Retina (tissue), 1 donor: Measurements from ENCODE around the gene NAT10.

Experiments used
- DNase-seq: peaks from one replicate; pipeline ENCODE4 v3.0.0-alpha.2; 2016

Gene NAT10

GRCh38 chr11:34150494-34151151 lies 45.2 kb downstream of the NAT10 start:
- DNase-seq: no peak

DNA sequence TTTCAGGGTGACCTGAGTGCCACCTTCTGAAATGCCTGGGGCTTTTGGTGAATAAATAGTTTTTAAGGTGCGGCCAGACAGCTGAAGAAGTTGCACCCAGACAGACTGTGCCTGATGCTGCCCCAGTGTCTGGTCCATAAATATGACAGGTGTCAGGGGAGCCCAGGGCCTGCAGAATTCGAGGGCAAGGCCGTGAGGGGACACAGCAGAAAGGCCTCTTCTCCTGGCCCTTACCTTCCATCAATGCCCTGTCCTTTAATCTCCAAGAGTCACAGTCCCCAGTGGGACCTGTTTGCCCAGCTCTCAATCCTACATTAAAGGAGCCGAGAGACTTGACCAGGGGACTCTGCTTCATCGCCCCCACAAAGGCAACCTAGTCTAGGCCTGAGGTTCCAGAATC lies 45.7 kb downstream of the NAT10 start:
- no peak for DNase-seq

- DNase-seq: no peak
These were observed 46.8 kb downstream of the NAT10 start for GRCh38 chr11:34151916-34152845.

DNA sequence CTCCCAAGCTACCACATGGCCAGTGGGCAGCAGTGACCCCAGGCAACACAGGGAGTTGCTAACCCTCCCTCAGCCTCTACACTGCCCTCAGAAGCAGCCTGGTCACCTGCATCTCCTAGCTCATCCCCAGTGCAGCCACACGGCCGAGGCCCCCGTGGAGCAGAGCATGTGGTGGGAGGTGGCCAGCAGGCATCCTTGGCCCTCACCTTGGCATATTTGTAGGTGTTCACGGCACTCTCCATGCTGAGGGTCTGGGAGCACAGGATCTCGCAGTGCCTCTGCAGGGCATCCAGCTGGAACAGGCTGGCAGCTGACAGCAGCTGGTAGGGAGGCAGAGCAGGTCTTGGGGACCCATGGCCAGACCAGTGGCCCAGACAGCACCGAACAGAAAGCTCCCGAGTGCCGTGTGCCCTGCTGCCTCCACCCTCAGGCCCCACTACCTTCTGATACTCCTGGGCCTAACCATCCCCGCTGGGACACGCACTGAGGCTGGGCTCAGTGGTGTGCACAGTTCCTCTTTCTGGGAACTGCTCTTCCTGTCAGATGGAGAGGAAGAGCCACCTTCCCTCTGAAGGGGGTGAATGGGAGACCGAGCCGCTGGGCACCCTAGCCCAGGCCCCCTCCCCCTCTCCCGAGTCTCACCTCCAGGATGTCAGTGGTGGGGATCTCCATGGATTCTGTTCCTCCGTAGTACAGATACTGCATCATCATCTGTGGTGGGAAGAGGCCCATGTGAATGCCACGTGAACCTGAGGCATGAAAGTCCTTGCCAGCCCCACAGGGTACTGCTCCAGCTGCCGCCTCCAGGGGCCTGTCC lies 48.8 kb downstream of the NAT10 start:
- no peak for DNase-seq

GRCh38 chr11:34155057-34155756 lies 49.8 kb downstream of the NAT10 start:
- no peak for DNase-seq

DNA sequence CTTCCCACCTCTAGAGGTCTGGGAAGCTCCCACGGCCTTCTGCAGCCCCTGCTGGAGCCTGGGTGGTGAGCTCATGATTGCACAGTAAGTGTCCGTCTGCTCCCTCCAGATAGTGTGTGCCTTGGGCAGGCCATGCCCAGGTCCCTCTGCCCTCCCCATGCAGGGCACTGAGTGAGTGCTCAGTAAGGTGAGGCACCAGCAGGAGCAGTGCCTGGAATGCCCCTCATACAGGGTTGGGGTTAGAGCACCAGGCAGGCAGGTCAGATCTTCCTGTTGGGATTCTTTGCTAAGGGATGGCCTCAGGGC lies 50.3 kb downstream of the NAT10 start:
- no peak for DNase-seq

DNA sequence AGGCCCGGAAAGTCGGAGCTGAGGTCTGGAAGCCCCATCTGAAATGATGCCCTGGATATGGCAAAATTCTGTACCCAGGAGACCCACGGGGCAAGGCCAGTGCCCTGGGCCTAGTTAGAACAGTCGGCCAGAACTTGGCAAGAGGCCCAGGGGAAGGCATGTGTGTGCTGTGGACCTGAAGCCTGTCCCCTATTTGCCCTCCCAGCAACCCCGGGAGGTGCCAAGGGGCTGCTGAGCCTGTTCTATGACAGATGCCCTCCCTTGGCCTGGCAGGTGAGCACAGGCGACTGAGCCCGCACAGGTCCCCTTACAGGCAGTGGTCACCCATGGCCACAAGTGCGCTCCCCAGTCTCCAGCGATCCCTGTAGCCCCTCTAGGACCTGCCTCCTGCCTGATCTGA lies 51.7 kb downstream of the NAT10 start:
- no peak for DNase-seq

GRCh38 chr11:34158661-34159060 lies 53.2 kb downstream of the NAT10 start:
- no peak for DNase-seq

DNA sequence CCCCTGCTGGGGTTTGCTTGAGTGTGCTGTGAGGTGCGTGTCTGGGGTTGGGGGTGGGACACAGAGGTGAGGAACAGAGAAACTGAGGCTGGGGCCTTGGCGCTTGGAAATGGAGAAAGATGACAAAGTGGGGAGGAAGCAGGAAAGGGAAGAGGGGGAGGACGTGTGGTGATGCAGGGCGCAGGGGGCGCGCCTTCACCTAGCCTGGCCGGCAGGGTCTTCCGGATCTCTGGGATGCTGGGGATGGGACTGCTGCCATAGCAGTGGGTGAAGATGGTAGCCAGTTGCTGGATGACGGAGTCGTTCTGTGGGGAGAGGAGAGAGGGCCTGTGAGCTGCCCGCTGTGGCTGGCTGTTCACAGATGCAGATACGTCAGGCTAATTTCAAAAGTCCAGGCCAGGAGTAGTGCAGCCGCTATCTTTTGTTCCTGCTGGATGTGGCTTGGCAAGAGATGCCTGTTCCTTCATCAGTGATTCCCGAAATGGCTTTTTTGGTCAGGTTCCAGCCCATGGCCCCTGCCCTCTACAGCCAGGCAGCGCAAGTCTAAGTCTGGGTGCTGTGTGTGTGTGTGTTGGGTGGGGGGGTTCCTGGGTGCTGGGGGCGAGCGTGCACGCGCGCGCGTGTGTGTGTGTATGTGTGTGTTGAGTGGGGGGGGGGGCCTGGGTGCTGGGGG lies 54.8 kb downstream of the NAT10 start:
- no peak for DNase-seq

- no peak for DNase-seq
These were observed 55.4 kb downstream of the NAT10 start for GRCh38 chr11:34160791-34161190.

DNA sequence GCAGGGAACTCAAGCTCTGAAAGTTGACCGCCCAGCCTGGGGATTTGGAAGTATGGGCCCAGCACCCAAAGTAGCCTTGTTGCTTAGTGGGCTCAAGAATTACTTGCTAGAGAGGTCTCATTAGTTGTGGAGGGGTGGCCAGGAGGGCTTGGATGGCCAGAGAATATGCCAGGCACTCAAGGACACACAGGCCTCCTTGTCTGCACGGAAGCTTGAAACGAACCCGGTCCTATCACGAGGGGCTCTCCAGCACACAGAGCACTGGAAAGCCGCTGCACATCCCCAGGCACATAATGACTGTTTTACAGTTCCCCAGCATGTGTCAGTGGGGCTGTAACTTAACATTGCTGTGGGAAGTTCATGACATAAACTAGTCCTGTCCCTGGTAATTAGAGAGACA lies 55.9 kb downstream of the NAT10 start:
- no peak for DNase-seq

GRCh38 chr11:34161812-34162492 lies 56.5 kb downstream of the NAT10 start:
- no peak for DNase-seq

DNA sequence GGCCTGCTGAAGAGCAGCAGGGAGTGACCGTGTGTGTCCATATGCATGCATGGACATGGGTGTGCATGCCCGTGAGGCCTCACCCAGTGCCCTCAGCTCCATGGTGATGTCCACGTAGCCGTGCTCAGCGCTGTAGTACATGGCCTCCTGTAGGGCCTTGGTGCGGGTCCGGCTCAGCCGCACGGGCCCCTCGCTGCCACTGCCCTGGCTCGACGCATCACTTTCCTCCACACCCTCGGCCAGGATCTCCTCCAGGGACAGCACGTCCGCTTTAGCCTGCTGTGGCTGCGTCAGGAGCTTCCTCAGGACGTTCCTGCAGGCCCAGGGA lies 57.0 kb downstream of the NAT10 start:
- no peak for DNase-seq

GRCh38 chr11:34162856-34163255 lies 57.4 kb downstream of the NAT10 start:
- no peak for DNase-seq

- DNase-seq: no peak
These were observed 59.7 kb downstream of the NAT10 start for GRCh38 chr11:34165121-34165520.

DNA sequence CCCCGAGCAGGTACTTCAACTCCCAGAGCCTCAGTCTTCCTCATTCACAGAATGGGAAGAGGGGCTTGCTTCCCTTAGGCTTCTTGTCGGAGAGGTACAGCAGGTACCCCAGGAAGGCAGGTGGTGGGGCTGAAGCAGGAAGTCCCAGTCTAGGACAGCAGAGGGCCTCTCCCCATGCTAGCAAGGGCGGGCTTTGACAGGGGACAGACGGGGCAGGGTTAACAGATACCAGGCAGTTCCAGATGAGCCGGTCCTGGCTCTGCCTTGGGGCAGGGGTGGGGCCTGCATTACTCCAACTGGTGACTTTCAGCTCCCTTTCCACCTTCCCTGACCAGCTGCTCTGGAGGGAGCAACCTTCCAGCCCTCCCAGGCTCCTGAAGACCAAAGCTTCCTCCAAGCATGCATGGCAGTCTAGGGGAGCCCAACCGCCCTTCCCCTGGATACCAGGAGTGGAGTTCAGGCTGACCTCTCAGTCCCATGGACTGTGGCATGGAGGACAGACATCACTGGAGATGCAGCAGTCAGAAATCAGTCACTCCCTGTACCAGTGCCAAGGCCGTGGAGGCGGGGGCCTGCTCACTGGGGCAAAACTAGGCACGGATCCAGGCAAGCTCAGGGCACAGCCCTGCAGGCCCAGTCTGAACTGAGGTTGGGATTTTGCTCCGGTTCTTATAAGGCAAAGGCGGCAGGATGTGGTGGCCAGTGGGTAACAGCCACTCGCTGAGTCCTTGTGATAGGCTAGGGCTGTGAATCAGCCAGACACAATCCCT lies 60.5 kb downstream of the NAT10 start:
- no peak for DNase-seq

DNA sequence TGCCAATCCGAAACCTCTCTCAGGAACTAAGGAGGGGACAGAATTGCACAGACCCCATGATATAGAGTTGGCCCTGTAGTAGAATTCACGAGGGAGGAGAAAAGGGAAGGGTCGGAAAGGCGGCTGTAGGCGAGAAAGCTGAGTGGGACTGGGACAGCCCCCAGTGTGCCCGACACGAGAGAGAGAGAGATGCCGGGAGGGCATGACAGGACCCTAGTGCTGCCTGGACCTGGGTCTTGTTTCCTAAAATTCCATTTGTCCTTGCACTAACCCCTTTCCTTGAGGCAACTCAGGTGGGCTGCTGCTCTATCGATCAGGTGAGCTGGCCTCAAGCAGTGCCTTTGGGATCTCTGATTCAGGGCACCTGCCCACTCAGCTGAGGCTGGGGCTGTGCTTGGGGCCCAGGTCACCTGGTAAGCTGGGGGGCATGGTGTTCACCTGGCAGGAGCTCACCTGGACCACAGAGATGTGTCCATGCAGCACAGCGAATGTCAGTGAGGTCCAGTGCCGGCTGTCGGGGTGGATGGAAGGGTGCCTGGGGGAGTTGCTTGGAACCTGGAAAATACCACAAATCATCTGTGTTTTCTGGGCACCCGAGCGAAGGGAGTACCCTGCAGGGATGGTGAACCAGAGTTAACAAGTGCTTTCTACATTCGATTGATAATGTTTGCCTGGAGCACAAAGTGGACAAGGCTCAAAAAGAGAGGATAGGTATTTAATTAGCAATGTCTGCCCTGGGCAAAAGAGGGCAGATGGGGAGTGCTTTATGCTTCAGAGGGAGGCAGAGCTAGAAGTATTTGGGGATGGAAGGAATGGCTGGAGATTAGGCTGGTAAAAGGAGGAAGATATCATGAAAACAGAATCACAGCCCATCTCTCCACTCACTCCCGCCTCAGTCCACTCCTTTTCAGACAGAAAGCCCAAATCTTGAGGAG lies 61.6 kb downstream of the NAT10 start:
- DNase-seq: no peak

- no peak for DNase-seq
These were observed 62.5 kb downstream of the NAT10 start for GRCh38 chr11:34167961-34168360.

GRCh38 chr11:34168642-34169420 lies 63.4 kb downstream of the NAT10 start:
- DNase-seq: no peak
